Vagina (tissue), 2 donors: ENCODE results near the gene COLQ.

Experiments
- CTCF ChIP-seq, 3 experiments: fragments of 450-650 bp in 2 of 3; fragments of 200-600 bp in 1 of 3; sonication (generic) in 1 of 3; IDR thresholded peaks; one replicate each; pipeline ENCODE4 v1.5.1; 2017 to 2019; ENCODE audit warnings: antibody characterized with exemption in 3 of 3, mild to moderate bottlenecking in 2 of 3, moderate library complexity in 2 of 3
- POLR2A ChIP-seq, 2 donors: fragments of 450-650 bp; IDR thresholded peaks; one replicate each; pipeline ENCODE4 v1.6.1; 2017; ENCODE audit warnings: antibody characterized with exemption in 2 of 2, mild to moderate bottlenecking in 2 of 2, moderate library complexity in 2 of 2

DNA sequence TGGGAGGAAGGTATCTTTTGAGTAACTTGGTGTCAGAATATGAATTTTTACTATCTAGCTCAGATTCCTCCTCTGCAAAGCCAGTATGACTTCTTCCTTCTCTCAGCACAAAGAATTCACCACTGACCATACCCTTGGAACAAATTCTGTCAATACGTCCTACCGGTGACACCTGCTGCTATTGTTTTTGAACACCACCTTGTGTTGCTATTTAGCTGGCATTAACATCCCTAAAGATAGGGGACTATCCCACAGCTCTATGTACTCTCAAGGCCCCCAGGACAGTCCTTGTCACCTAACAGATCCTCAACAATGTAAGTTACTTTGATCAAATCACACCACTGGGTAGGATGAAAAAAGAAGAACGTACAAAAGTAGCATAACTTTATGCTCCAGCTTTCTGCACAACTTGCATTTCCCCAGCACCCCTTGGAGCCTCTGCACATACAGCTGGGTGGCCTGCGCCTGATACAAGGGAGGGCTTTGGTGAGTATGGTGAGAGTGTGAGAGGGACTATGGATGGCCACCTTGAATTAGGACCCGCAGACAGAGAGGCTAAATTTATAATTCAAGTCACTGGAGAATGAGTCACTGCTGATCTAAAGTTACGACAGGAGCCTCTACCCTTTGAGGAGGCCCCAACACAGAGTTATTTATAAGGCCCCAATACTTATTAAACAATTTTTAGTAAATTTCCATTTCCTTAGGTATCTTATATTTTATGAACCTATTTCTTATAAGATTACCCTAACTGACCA, 2.3 kb upstream of the COLQ start:
- no peak for TF ChIP-seq CTCF (IDR thresholded peaks at IDR 0.05)
- TF ChIP-seq POLR2A (IDR thresholded peaks at IDR 0.05) = no peak
